ENCODE data around the gene NABP1.

The NABP1 gene

GRCh38 chr2:191715471-191715870, 37.5 kb downstream of the NABP1 start (continued):
- TF ChIP-seq, protein P1, sequence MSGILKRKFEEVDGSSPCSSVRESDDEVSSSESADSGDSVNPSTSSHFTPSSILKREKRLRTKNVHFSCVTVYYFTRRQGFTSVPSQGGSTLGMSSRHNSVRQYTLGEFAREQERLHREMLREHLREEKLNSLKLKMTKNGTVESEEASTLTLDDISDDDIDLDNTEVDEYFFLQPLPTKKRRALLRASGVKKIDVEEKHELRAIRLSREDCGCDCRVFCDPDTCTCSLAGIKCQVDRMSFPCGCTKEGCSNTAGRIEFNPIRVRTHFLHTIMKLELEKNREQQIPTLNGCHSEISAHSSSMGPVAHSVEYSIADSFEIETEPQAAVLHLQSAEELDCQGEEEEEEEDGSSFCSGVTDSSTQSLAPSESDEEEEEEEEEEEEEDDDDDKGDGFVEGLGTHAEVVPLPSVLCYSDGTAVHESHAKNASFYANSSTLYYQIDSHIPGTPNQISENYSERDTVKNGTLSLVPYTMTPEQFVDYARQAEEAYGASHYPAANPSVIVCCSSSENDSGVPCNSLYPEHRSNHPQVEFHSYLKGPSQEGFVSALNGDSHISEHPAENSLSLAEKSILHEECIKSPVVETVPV (CRISPR knock-in tag; IDR thresholded peaks at IDR 0.05): no peak
- TF ChIP-seq SNAI2 (CRISPR knock-in tag; IDR thresholded peaks at IDR 0.05) (no peak), ESRRG (CRISPR knock-in tag; IDR thresholded peaks at IDR 0.05) (no peak), ZFP3 (CRISPR knock-in tag; IDR thresholded peaks at IDR 0.05) (no peak), PATZ1 (CRISPR knock-in tag; IDR thresholded peaks at IDR 0.05; ENCODE audit: borderline replicate concordance) (no peak), TOX (CRISPR knock-in tag; IDR thresholded peaks at IDR 0.05; ENCODE audit: borderline replicate concordance) (no peak), OSR1 (CRISPR knock-in tag; IDR thresholded peaks at IDR 0.05) (no peak)
- TF ChIP-seq, protein P2, sequence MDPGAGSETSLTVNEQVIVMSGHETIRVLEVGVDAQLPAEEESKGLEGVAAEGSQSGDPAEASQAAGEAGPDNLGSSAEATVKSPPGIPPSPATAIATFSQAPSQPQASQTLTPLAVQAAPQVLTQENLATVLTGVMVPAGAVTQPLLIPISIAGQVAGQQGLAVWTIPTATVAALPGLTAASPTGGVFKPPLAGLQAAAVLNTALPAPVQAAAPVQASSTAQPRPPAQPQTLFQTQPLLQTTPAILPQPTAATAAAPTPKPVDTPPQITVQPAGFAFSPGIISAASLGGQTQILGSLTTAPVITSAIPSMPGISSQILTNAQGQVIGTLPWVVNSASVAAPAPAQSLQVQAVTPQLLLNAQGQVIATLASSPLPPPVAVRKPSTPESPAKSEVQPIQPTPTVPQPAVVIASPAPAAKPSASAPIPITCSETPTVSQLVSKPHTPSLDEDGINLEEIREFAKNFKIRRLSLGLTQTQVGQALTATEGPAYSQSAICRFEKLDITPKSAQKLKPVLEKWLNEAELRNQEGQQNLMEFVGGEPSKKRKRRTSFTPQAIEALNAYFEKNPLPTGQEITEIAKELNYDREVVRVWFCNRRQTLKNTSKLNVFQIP (CRISPR knock-in tag; IDR thresholded peaks at IDR 0.05; ENCODE audit: borderline replicate concordance, low read depth): no peak

GRCh38 chr2:191719261-191719660, 41.3 kb downstream of the NABP1 start:
- TF ChIP-seq, protein P3, sequence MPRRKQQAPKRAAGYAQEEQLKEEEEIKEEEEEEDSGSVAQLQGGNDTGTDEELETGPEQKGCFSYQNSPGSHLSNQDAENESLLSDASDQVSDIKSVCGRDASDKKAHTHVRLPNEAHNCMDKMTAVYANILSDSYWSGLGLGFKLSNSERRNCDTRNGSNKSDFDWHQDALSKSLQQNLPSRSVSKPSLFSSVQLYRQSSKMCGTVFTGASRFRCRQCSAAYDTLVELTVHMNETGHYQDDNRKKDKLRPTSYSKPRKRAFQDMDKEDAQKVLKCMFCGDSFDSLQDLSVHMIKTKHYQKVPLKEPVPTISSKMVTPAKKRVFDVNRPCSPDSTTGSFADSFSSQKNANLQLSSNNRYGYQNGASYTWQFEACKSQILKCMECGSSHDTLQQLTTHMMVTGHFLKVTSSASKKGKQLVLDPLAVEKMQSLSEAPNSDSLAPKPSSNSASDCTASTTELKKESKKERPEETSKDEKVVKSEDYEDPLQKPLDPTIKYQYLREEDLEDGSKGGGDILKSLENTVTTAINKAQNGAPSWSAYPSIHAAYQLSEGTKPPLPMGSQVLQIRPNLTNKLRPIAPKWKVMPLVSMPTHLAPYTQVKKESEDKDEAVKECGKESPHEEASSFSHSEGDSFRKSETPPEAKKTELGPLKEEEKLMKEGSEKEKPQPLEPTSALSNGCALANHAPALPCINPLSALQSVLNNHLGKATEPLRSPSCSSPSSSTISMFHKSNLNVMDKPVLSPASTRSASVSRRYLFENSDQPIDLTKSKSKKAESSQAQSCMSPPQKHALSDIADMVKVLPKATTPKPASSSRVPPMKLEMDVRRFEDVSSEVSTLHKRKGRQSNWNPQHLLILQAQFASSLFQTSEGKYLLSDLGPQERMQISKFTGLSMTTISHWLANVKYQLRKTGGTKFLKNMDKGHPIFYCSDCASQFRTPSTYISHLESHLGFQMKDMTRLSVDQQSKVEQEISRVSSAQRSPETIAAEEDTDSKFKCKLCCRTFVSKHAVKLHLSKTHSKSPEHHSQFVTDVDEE (CRISPR knock-in tag; IDR thresholded peaks at IDR 0.05): no peak
- no peak for TF ChIP-seq ZNF70 (CRISPR knock-in tag; IDR thresholded peaks at IDR 0.05)
- no peak for TF ChIP-seq GLIS3 (CRISPR knock-in tag; IDR thresholded peaks at IDR 0.05)
- TF ChIP-seq CSDC2 (CRISPR knock-in tag; IDR thresholded peaks at IDR 0.05): no peak
- TF ChIP-seq, protein P4, sequence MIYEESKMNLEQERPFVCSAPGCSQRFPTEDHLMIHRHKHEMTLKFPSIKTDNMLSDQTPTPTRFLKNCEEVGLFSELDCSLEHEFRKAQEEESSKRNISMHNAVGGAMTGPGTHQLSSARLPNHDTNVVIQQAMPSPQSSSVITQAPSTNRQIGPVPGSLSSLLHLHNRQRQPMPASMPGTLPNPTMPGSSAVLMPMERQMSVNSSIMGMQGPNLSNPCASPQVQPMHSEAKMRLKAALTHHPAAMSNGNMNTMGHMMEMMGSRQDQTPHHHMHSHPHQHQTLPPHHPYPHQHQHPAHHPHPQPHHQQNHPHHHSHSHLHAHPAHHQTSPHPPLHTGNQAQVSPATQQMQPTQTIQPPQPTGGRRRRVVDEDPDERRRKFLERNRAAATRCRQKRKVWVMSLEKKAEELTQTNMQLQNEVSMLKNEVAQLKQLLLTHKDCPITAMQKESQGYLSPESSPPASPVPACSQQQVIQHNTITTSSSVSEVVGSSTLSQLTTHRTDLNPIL (CRISPR knock-in tag; IDR thresholded peaks at IDR 0.05; ENCODE audit: low read depth): no peak
- no peak for TF ChIP-seq RARB (CRISPR knock-in tag; IDR thresholded peaks at IDR 0.05)
- no peak for TF ChIP-seq BACH2 (CRISPR knock-in tag; IDR thresholded peaks at IDR 0.05; ENCODE audit: borderline replicate concordance)
- TF ChIP-seq, protein P2 (CRISPR knock-in tag; IDR thresholded peaks at IDR 0.05; ENCODE audit: borderline replicate concordance, low read depth): no peak
- TF ChIP-seq PATZ1 (CRISPR knock-in tag; IDR thresholded peaks at IDR 0.05; ENCODE audit: borderline replicate concordance): no peak
- no peak for TF ChIP-seq ZNF8 (CRISPR knock-in tag; IDR thresholded peaks at IDR 0.05)
- no peak for TF ChIP-seq SNAI2 (CRISPR knock-in tag; IDR thresholded peaks at IDR 0.05)
- TF ChIP-seq ISL1 (CRISPR knock-in tag; IDR thresholded peaks at IDR 0.05): no peak
- TF ChIP-seq PPARA (CRISPR knock-in tag; IDR thresholded peaks at IDR 0.05; ENCODE audit: borderline replicate concordance): no peak
- no peak for TF ChIP-seq ARNTL (CRISPR knock-in tag; IDR thresholded peaks at IDR 0.05; ENCODE audit: borderline replicate concordance, low read depth)
- ATAC-seq: no peak

All from SK-N-SH treated with all-trans-retinoic acid at 6 μM for 48 hours (cell line).